ENCODE data around the gene KRT10.

DNA sequence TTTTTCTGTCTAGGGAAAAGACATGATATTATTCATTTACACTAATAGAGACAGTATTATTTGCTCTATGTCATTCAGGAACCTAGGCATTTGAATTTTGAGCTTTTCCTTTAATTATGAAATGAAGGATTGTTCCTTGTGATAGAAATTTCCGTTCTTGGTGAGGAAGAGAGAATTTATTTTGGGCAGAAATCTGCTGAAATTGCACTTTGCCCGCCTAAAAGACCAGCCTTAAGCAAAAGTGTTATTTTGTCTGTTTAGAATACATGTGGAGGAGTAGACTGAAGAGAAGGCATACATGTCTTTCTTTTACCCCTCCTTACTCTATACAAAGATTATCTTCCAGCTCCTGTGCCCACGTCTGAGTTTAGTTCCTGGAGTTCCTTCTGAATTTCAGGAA is 16.8 kb upstream of the KRT10 start:
- TF ChIP-seq EZH2 (IDR thresholded peaks at IDR 0.05; ENCODE audit: low read depth, unreplicated experiment) (no peak), STAT1 (IDR thresholded peaks at IDR 0.05; ENCODE audit: unreplicated experiment) (no peak), POLR2AphosphoS5 (IDR thresholded peaks at IDR 0.05; ENCODE audit: low read depth) (no peak), EZH2phosphoT487 (IDR thresholded peaks at IDR 0.05; ENCODE audit: unreplicated experiment) (no peak), ZNF331 (CRISPR knock-in tag; IDR thresholded peaks at IDR 0.05; ENCODE audit: low read depth) (no peak), JUNB (IDR thresholded peaks at IDR 0.05; ENCODE audit: unreplicated experiment) (no peak)
- TF ChIP-seq, protein P1, sequence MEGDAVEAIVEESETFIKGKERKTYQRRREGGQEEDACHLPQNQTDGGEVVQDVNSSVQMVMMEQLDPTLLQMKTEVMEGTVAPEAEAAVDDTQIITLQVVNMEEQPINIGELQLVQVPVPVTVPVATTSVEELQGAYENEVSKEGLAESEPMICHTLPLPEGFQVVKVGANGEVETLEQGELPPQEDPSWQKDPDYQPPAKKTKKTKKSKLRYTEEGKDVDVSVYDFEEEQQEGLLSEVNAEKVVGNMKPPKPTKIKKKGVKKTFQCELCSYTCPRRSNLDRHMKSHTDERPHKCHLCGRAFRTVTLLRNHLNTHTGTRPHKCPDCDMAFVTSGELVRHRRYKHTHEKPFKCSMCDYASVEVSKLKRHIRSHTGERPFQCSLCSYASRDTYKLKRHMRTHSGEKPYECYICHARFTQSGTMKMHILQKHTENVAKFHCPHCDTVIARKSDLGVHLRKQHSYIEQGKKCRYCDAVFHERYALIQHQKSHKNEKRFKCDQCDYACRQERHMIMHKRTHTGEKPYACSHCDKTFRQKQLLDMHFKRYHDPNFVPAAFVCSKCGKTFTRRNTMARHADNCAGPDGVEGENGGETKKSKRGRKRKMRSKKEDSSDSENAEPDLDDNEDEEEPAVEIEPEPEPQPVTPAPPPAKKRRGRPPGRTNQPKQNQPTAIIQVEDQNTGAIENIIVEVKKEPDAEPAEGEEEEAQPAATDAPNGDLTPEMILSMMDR (conservative IDR thresholded peaks at IDR 0.05; ENCODE audit: low read depth in 2 of 2), result no peak
